Fibroblast of skin of scalp (primary cell): Measurements from ENCODE around the gene TINAGL1.

ENCODE experiments used
- DNase-seq: peaks from one replicate; pipeline ENCODE4 v3.0.0-alpha.2; 2013

The TINAGL1 gene

DNA sequence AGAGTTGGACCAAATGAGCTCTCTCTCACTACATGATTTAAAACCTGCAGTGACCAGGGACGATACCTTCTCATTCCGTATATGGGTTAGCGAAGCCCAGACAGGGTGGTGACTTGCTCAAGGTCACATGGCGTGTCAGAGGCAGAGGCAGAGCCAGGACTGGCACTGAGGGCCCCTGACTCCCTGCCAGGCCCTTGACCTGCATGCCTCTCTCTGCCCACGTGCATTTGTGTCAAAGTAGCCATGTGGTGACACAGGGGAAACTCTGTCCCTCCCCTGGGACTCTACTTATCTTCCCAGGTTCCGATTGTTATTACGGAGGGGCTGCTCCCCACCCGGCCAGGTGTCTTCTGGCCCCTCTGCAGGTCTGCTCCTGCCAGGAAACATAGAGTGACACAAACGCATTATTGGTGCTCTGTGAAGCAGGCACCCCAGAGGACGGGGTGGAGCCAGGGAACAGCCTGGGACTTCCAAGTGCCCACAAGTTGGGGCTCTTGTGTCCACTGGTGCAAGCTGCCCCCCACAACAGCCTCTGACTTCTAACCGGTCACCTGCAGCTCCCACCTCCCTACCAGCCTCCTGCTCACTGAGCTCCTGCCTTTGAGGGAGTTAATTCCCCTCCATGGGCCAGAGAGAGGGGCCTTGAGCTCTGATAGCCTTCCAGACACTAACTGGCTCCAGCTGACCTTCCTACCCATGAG is 7.3 kb upstream of the TINAGL1 start:
- no peak for DNase-seq

DNA sequence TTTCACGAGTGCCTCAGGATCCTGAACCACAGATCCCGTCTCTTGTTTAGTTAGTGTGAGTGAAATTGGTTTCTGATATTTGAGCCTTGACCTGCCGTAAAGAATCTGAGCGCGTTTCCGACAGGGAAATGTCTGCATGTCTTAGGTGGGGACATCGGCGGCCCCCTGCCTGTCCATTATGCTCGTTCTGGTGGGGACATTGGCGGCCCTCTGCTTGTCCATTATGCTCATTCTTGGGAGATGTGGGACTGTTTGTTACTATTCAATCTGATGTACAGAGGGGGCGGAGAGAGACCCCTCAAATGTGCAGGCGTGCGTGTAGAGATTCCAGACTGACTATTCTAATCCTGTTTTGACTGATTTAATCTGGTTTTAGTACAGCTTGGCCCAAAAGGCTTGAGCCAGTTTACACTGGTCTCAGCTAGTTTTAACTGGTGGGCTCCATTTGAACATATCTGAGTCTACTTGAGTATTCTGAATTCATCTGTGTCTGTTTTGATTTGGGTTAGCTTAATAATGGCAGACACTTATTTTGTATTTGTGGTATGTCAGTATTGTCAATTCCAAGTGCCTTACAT is 6.6 kb upstream of the TINAGL1 start:
- DNase-seq: no peak

DNA sequence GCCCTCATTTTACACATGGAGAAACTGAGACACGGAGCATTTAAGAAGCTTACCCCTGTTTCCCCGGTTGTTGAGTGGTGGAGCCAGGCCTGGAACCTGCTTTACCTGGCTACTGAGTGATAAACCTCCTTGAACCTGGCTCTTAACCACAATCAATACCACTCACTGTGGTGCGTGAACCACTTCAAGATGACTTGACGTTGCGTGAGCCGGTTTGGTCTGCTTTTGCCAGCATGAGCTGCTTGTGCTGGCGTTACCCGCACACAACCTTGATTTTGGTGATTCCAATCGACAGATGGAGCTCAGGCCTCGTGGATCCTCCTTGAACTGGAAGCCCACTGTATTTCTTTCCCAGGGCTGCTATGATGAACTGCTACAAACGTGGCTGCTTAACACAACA is 6.1 kb upstream of the TINAGL1 start:
- no peak for DNase-seq

DNA sequence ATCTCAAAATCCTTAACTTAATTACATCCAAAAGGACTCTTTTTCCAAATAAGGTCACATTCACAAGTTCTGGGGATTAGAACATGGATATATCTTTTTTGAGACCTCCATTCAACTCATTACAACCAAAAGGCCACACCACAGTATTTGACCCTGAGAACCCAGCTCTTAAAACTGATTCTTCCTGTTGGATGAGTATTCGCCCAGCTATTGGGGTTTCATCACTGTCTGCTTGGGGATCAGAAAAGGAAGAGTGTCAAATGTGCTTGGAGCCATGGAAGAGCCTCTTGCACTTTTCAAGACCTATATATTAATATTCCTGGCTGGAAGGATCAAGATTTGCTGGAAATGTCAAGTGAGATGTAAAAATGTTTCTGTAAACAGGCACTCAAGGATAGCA is 5.4 kb upstream of the TINAGL1 start:
- no peak for DNase-seq

DNA sequence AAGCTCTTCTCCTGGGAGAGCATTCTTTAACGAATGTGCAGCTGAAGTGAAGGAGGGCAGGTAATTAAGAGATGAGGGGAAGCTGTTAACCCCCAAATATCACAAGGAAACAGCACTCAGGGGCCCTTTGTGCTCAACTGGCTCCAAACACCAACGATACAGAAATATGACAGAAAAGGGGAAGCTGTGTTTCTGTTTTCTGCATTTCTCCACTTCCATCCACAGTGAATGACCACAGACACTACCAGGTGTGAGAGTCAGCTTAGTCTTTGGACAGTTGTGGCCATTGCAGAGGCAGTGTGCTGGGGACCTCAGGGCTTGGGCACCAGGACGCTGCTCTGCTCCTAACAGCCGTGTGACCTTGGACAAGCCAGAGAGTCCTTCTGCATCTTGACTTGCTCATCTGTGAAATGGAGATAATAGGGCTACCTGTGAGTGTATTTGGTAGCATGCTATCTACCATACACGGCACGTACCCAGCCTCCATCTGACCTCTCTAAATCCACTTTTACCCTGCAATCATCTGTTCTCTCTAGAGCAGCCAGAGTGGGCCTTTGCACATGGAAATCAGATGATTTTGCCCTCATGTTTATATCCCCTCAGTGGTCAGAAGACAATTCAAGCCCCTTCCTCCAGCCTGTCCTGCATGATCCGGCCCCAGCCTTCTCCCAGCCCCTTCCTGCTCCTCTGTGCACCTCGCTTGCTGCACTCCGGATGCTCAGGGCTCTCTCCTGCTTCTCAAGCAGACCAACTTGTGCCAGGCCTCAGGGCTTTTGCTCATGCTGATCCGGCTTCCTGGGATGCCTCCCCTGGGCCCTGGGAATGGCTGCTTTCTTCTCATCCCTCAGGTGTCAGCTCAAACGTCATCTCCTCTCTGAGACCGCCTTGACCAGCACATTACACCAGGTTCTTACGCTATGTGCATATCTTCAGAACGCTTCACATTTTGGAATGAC is 4.7 kb upstream of the TINAGL1 start:
- DNase-seq: no peak

DNA sequence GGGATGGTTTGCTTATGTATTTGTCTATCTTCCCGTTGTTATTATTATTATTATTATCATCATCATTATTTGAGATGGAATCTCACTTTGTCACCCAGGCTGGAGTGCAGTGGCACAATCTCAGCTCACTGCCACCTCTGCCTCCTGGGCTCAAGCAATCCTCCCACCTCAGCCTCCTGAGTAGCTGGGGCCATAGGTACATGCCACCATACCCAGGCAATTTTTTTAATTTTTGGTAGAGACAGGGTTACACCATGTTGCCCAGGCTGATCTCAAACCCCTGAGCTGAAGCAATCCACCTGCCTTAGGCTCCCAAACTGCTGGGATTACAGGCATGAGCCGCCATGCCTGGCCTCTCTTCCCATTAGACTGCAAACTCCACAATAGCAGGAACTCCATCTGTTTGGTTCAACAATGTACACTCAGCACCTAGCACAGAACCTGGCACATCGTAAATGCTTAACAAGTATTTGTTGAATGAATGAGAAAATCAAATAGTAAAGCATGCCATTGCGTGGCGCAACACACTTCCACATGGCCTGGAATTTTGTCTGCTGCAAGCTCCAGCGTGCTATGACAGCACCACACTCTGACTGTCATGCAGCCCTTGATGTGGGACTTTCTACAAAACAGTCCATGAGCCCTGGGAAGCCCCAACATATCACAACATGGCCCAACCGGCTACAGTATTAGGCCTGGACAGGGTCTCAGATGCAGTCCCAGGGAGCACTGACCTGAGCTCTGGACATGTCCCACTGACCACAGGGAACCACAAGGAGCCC is 3.8 kb upstream of the TINAGL1 start:
- peak; percentile 55 for DNase-seq

DNA sequence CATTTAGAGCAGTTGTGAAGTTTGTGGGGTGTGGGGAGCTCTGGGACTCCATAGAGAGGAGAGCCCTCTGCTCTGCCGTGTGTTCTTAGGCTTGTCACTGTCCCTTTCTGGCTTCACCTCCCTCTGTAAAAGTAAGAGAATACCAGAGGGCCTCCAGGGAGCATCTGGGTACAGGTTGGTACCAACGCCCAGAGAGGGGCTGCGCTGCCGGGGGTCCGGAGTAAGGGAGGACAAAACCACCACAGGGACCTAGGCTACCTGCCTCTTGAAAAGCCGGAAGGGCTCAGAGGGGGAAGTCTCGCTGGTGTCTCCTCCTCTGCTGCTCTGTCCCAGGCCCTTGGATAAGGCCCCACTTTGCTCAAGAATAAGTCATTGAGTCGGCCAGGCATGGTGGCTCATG is 3.1 kb upstream of the TINAGL1 start:
- DNase-seq: no peak

DNA sequence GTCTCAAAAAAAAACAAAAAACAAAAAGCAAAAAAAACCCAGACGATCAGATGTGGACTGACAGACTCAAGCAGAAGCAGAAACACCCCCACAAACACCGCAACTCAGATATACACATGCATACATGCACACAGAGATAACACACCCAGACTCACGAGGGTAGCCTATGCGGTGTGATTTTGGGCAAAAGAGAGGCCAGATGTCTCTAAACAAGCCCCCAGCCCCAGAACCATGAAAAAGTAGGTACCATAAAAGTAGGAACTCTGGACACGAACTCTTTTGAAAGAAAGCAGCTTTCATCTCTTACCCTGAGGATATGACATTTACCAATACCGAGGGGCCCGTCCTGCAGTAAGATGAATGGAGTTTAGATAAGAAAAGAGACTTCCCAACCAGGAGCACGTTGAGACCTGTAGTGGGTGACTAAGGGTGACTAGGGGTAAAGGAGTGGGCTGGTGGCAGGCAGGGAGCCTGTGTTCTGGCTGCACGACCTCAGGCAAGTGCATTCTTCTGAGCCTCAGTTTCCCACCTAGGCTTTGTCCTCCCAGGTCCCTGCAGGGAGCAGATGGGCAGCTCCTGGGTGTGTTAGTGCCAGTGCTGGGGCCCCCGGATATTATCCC is 1.5 kb upstream of the TINAGL1 start:
- no peak for DNase-seq

DNA sequence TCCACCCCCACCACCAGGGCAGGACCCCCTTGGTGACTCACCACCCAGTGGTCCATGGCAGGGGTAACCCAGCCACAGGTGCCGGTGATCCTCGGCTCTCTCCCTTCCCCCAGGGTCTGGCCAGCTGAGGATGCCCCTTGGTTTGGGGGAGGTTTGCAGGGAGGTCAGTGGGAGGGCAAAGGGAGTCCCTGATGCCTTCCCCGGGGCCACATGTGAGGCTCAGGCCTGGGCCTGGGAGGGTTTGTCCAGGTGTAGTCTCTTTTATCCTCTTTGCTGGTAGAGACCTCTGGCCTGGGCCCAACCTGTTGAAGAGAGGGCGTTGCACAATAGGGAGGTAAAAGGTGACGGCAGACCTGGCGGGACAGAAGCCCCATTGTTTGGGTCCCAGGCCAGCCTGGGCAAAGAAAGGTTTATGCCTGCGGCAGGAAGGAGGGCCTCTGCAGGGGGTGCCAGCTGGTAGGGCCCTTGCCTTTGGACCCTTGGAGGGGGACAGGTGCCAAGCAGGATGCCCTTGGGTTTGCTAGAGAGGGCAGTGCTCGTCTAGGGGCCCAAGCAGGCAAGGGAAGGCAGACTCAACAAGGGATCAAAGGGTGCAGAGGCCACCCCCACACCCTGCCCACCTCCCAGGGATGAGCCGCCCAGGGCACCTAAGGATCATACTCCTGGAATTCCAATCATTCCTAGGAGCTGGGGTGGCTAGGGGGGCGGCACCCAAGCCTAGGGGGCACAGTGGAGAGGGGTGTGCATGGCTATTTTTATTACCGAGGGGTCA is 760 bp upstream of the TINAGL1 start:
- DNase-seq: no peak

DNA sequence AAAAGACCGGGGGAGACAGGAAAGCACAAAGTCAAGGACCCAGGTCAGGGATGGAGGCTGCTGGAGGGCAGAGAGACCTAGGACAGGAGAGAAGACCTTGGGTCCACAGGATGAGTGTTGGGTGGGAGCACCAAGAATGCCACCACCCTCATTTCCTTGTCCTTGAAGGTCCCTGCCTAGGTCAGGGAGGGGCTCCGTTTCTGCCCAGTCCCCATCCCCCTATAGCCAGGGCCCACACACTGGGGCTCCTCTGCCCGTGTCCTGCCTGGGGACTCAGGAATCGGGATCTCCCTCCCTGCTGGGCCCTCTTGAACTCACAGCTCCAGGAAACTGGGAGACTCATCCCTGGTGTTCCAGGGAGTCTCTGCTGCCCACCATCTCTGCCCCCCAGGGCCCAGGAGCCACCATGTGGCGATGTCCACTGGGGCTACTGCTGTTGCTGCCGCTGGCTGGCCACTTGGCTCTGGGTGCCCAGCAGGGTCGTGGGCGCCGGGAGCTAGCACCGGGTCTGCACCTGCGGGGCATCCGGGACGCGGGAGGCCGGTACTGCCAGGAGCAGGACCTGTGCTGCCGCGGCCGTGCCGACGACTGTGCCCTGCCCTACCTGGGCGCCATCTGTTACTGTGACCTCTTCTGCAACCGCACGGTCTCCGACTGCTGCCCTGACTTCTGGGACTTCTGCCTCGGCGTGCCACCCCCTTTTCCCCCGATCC is 584 bp downstream of the TINAGL1 start:
- DNase-seq: no peak

DNA sequence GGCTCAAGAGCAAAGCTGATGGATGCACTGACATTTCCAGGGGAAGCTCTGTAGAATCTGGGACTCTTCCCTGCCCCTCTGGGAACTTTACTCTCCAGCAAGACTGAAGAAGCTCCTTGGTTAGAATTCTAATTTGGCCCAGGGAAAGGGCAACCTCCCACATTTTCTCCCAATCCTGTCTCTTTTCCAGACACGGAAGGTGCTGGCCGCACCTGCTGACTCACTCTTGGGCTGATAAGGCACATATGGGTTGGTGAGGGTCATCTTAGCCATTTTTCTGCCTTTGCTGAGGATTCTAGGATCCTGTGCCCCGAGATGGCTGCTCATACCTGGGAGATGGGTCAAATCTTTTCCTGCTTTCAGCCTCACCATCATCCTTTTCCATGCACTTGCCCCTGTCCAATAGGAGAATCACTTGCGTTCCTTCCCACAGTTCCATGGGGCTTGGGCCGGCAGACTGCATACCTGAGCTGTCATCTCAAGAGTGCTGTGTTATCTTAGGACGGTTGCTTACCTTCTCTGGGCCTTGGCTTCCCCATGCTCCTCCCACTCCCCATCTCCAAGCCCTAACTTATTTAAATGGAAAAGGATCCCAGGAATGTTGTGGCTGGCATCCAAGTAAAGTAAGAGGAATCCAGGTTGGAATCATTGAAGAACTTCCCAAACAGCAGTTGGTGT is 1.3 kb downstream of the TINAGL1 start:
- DNase-seq: peak; percentile 85

DNA sequence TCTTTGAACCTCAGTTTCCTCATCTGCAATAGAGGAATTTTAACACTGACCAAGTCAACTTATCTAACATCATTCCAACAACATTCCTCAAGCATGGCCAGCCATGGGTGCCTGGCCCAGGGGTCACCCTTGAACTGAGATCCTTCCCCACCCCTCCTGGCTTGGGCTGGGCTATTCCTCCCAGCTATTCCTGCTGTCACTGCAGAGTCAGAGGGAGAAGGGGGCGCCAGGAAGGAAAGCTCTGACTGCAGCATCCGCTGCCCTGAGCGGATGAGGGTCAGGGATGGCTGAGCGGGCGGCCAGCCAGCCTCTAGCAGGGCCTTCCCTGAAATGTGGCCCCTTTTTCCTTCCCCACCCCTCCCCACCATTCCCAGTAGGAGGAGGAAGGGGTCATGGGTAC is 3.1 kb downstream of the TINAGL1 start:
- DNase-seq: peak; percentile 44

DNA sequence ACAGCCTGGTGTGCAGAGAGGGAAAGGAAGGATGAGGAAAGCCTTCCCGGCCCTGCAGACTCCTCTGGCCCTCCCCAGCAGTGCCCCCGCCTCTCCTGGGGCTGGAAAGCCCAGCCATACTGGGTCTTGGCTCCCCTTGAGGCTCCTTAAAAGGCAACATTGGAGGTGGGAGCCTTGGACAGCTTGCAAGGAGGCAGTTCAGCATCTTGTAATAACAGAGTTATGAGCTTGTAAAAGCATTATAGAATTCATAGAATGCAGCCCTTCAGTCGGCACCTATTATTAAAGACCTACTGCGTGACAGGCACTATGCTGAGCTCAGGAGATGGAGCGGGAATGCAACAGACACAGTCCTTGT is 4.2 kb downstream of the TINAGL1 start:
- DNase-seq: peak; percentile 83

DNA sequence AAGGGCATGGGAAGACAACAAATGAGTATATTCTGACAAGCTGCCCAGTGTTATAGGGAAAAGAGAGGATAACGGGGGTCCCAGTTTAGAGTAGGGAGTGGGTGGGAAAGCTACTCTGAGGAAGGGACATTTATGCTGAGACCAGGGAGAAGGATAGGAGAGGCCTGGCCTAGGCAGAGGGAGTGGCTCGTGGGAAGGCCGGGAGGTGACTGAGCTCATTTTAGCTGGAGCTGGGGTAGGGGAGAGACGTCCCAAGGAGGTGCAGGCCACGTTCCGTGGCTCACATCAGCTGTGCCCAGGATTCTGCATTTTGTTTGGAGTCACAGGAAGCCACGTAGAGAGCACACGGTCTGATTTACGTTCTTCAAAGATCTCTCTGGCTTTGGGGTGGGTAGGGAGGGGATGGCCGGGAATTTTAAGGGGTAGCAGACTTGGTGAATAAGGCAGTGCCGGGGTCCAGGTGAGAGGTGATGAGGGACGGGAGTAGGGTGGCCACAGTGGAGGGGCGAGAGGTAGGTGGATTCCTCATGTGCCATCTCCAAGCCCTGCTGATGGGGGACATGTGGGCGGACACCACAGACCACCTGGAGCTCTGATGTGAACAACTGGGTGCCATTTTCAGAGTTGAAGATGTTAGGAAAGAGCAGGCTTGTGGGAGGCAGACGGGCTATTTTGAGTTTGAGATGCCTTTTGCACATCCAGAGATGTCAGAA is 4.7 kb downstream of the TINAGL1 start:
- DNase-seq: no peak

DNA sequence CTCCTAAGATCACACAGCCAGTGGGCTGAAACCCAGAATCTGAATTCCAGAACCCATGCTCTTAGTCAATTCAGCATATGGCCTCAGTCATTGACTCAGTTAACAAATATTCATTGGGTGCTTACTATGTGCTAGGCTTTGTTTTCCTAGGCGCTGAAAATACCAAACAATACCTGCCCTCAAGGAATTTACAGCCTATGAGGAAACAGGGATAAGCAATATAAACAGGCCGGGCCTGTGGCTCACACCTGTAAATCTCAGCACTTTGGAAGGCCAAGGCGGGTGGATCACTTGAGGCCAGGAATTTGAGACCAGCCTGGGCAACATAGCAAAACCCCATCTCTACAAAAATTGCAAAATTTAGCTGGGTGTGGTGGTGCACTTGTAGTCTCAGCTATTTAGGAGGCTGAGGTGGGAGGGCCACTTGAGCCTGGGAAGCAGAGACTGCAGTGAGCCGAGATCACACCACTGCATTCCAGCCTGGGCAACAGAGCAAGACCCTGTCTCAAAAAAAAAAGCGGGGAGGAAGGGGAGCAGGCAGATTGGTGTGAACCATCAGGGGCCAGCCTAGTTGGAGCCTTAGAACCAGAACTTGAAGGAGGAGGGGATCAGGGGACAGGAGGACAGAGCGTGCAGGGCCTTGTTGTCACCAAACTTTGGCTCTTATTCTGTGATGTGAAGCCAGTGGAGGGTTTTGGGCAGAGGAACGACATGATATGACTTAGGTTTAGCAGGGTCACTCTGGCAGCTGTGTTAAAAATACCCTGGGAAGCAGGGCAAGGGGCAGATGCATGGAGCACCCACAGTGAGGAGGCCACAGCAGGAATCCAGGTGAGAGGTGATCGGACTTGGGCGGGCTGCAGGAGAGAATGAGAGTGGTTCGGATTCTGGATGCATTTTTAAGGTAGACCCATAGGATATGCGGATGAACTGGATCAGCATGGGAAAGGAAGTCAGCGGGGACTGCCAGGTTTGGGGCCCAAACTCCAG is 5.8 kb downstream of the TINAGL1 start:
- DNase-seq: no peak

DNA sequence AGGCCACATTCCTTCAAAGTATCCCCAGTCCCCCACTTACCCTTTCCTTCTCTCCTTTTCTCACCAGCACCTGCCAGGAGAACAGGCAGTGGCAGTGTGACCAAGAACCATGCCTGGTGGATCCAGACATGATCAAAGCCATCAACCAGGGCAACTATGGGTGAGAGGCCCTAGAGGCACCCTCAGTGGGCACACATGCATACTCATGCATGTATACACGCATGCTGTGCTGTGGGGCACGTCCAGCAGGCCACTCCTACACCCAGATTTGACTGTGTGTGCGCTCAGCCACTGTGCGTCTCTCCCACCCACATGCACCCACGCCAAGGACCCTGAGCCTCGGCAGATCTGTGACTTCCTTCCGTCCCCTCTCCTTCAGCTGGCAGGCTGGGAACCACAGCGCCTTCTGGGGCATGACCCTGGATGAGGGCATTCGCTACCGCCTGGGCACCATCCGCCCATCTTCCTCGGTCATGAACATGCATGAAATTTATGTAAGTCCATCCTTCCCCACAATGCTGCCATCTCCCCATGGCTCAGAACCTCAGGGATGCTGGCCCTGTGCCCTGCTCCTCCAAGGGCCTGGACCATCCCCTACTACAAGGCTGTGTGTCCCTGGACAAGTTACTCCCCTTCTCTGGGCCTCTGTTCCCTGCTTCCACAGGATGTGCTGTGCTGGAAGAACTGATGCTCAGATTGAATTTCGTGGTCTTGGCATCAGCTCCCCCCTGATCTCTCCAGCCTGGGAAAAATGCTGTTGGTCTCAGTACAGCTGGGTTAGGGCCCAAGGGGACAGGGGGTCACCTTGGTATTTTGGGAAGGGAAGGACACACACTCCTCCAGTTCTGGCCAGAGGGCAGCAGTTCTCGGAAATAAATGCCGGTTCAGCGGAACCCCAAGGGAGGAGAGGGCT is 7.0 kb downstream of the TINAGL1 start:
- DNase-seq: no peak
